ENCODE data around the gene ARHGAP27.

DNA sequence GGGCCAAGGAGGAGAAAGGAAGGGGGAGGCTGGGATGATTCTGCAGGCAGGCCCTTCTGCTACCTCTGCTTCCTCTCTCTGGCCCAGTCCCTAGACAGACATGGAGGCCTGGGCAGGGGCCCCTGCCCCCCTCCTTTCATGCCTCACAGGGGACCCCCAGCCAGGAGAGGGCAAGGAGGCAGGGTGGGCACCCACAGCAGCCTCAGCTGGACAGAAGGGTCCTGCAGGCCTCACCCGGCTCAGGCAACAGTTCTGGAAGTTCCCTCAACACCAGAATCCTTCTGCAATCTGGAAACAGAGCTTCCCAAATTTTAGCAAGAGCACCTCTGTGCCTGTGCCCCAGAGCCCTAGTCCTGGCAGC, 8.7 kb downstream of the ARHGAP27 start:
- TF ChIP-seq YY1 (IDR thresholded peaks at IDR 0.05; ENCODE audit: insufficient read depth, insufficient read length) (no peak), SUZ12 (IDR thresholded peaks at IDR 0.05; ENCODE audit: extremely low read depth, insufficient read depth, insufficient read length) (no peak), ZNF274 (IDR thresholded peaks at IDR 0.05; ENCODE audit: low read depth, low read length) (no peak)
